ENCODE results near the gene RBX1. TPM values are rescaled to one million over a fixed set of nuclear protein-coding genes. Genes with fewer than 3 reads are reported as not detected.

RBX1 gene
- total and polyA plus RNA-seq, 12 donors, result 58.0 to 123 (median 62.0) TPM

- no peaks in the 10 kb centered on the region for H3K9me3 ChIP-seq
- WGBS, 2 donors, result 79 to 85% methylated on average over 4 of the region's 4 CpGs
- no peak overlapping the region for H3K27ac ChIP-seq
- DNase-seq (no peak), ATAC-seq (no peak)
- H3K4me3 ChIP-seq, result no peak overlapping the region
- no peak for TF ChIP-seq CTCF (IDR thresholded peaks at IDR 0.05)
- intact Hi-C loops (cut with DNase I), result loop anchor here in 4 of 10 donors (5.0 to 10.0 kb wide), 3 partner anchors 68 to 138 kb away; partner anchors contain the start of gene EP300 (in 2 of the 4)
- H3K27me3 ChIP-seq, result no peaks in the 10 kb centered on the region
- peaks cover 0 to 47% (median 30%) of the 10 kb centered on the region in 9 donors for H3K4me1 ChIP-seq
- H3K36me3 ChIP-seq, result peaks cover 0 to 61% (median 29%) of the 10 kb centered on the region in 9 donors
These were observed 2.9 kb downstream of the RBX1 start for GRCh38 chr22:40954113-40954512.

- intact Hi-C loops (cut with DNase I), result loop anchor here in 3 of 10 donors (5.0 to 10.0 kb wide), 2 partner anchors 69 to 127 kb away; no protein-coding TSS in a partner anchor
- ATAC-seq (no peak), DNase-seq (no peak)
- 76 to 80% methylated on average over 3 of the region's 3 CpGs for WGBS, 2 donors
- TF ChIP-seq CTCF (IDR thresholded peaks at IDR 0.05), result no peak
- H3K36me3 ChIP-seq, result peaks cover 0 to 75% (median 29%) of the 10 kb centered on the region in 9 donors
- H3K9me3 ChIP-seq, result no peaks in the 10 kb centered on the region
- H3K27ac ChIP-seq, result no peak overlapping the region
- H3K4me3 ChIP-seq, result no peak overlapping the region
- H3K27me3 ChIP-seq, result no peaks in the 10 kb centered on the region
- H3K4me1 ChIP-seq, result peaks cover 0 to 49% (median 33%) of the 10 kb centered on the region in 9 donors
These were observed 4.4 kb downstream of the RBX1 start for GRCh38 chr22:40955571-40955970.

GRCh38 chr22:40957601-40958000, 6.4 kb downstream of the RBX1 start:
- Histone ChIP-seq H3K36me3 (peaks cover 0 to 95% (median 29%) of the 10 kb centered on the region in 9 donors), H3K4me1 (peaks cover 0 to 42% (median 28%) of the 10 kb centered on the region in 9 donors), H3K9me3 (no peaks in the 10 kb centered on the region), H3K27me3 (no peaks in the 10 kb centered on the region), H3K4me3 (no peak overlapping the region), H3K27ac (no peak overlapping the region)
- intact Hi-C loops (cut with DNase I), result loop anchor here in 3 of 10 donors (5.0 to 10.0 kb wide), 2 partner anchors 67 to 125 kb away; no protein-coding TSS in a partner anchor
- TF ChIP-seq CTCF (IDR thresholded peaks at IDR 0.05), result no peak
- no peak for ATAC-seq
- DNase-seq, result no peak
- WGBS, 2 donors, result 89 to 93% methylated on average over 7 of the region's 7 CpGs

GRCh38 chr22:40958299-40958698, 7.1 kb downstream of the RBX1 start:
- peaks cover 0 to 35% (median 21%) of the 10 kb centered on the region in 9 donors for H3K4me1 ChIP-seq
- H3K9me3 ChIP-seq, result no peaks in the 10 kb centered on the region
- no peaks in the 10 kb centered on the region for H3K27me3 ChIP-seq
- no peak for TF ChIP-seq CTCF (IDR thresholded peaks at IDR 0.05)
- H3K4me3 ChIP-seq, result no peak overlapping the region
- H3K27ac ChIP-seq, result no peak overlapping the region
- H3K36me3 ChIP-seq, result peaks cover 0 to 99% (median 29%) of the 10 kb centered on the region in 9 donors
- ATAC-seq, result no peak
- DNase-seq, result no peak
- WGBS, 2 donors, result 88 to 89% methylated on average over 2 of the region's 2 CpGs
- intact Hi-C loops (cut with DNase I), result loop anchor here in 3 of 10 donors (5.0 to 10.0 kb wide), 2 partner anchors 67 to 124 kb away; no protein-coding TSS in a partner anchor

All from heart right ventricle (tissue), 16 donors.